PC-9 (cell line): Measurements from ENCODE around the gene PTPN23. TPM values are rescaled to one million over a fixed set of nuclear protein-coding genes. Genes with fewer than 3 reads are reported as not detected.

ENCODE experiments used
- BruUV-seq: library from RNA; stranded (reverse); fragments of 400-500 nt; replicated peaks from 2 replicates; lab custom pipeline; 2021; lab: Mats Ljungman, UMichigan
- CTCF ChIA-PET: fragments of 300-600 bp; sonication (Branson Sonifier 250); formaldehyde crosslinking; loops from one replicate; lab custom pipeline; 2022; ENCODE audit warnings: antibody characterized with exemption; lab: Charles Lee
- POLR2A ChIA-PET: fragments of 300-600 bp; sonication (Branson Sonifier 250); formaldehyde crosslinking; loops from one replicate; lab custom pipeline; 2022; ENCODE audit warnings: antibody characterized with exemption; ENCODE audit not compliant: unreplicated experiment; lab: Charles Lee
- DNase-seq, 2 experiments: peaks; one replicate each; pipeline versions ENCODE4 v3.0.0 to v3.0.0-alpha.2; 2015 to 2022; ENCODE audit warnings: mixed read lengths in 1 of 2
- H2AFZ ChIP-seq: fragments of 200-600 bp; sonication (generic); 2 replicates; pipeline ENCODE4 v1.8.1; 2017; ENCODE audit warnings: antibody characterized with exemption
- H3F3A ChIP-seq: fragments of 200-600 bp; sonication (generic); 2 replicates; pipeline ENCODE4 v1.8.1; 2017; ENCODE audit warnings: antibody characterized with exemption, mild to moderate bottlenecking, low read depth; ENCODE audit not compliant: insufficient read depth
- H3K27ac ChIP-seq: fragments of 200-600 bp; sonication (generic); 2 replicates; pipeline ENCODE4 v1.6.1; 2016; ENCODE audit warnings: mixed run types
- H3K27me3 ChIP-seq: fragments of 200-600 bp; sonication (generic); 2 replicates; pipeline ENCODE4 v1.6.1; 2016; ENCODE audit warnings: low read depth, mixed run types; ENCODE audit not compliant: insufficient read depth
- H3K36me3 ChIP-seq: fragments of 200-600 bp; sonication (generic); 2 replicates; pipeline ENCODE4 v1.6.1; 2016; ENCODE audit warnings: low read depth, mixed run types
- H3K4me1 ChIP-seq: fragments of 200-600 bp; sonication (generic); replicated peaks from 2 replicates; pipeline ENCODE4 v1.6.1; 2016; ENCODE audit warnings: mixed run types; ENCODE audit not compliant: insufficient read depth
- H3K4me2 ChIP-seq: fragments of 200-600 bp; sonication (generic); 2 replicates; pipeline ENCODE4 v1.6.1; 2017; ENCODE audit warnings: mixed run types
- H3K4me3 ChIP-seq: fragments of 200-600 bp; sonication (generic); 2 replicates; pipeline ENCODE4 v1.6.1; 2016; ENCODE audit warnings: mixed run types
- H3K79me2 ChIP-seq: fragments of 200-600 bp; sonication (generic); 2 replicates; pipeline ENCODE4 v1.6.1; 2017; ENCODE audit warnings: low read depth, mixed run types
- H3K9me2 ChIP-seq: fragments of 200-600 bp; sonication (generic); 2 replicates; pipeline ENCODE4 v1.8.1; 2017; ENCODE audit warnings: mild to moderate bottlenecking; ENCODE audit not compliant: insufficient read depth
- H3K9me3 ChIP-seq: fragments of 200-600 bp; sonication (generic); 2 replicates; pipeline ENCODE4 v1.8.1; 2016; ENCODE audit warnings: low read depth; ENCODE audit not compliant: insufficient read depth
- H4K20me1 ChIP-seq: fragments of 200-600 bp; sonication (generic); 2 replicates; pipeline ENCODE4 v1.8.1; 2017; ENCODE audit not compliant: insufficient read depth
- CTCF ChIP-seq: fragments of 200-600 bp; sonication (generic); conservative IDR thresholded peaks from 2 replicates; pipeline ENCODE4 v1.6.1; 2017; ENCODE audit warnings: mixed run types, antibody characterized with exemption, mild to moderate bottlenecking, moderate library complexity
- EZH2 ChIP-seq: fragments of 200-600 bp; sonication (generic); IDR thresholded peaks from 2 replicates; pipeline ENCODE4 v1.8.0; 2017; ENCODE audit warnings: antibody characterized with exemption, low read depth
- intact Hi-C: fragments of 100-400 bp; cut with micrococcal nuclease; formaldehyde crosslinking; loops from one replicate; pipeline ENCODE4 v1.10.0; 2022; ENCODE audit not compliant: unreplicated experiment
- total RNA-seq: library from RNA; stranded (reverse); gene quantifications from 2 replicates; pipeline ENCODE4 v1.2.3, GENCODE V29; 2021

The PTPN23 gene
- total RNA-seq, 1 experiment from 2014 or later, result 38.9 TPM

DNA sequence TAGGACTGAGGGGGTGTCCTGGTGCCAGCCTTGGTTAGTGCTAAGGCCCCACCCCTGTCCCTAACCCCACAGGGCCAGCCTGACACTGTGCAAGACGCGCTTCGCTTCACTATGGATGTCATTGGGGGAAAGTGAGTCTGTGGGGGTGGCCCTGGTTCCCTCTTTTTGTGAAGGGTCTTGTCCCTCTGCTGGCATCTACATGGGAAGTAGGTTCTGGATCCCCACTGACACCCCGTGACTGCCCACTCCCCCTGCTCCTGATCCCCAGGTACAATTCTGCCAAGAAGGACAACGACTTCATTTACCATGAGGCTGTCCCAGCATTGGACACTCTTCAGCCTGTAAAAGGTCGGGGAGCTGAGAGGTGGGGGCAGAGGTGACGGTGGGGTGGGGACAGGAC lies 26.4 kb downstream of the PTPN23 start:
- no peak overlapping the region for H3K4me2 ChIP-seq
- no peak overlapping the region for H3K27ac ChIP-seq
- peaks cover 7% of the 10 kb centered on the region; the same call in 1 of the 2 replicates for H4K20me1 ChIP-seq
- CTCF ChIA-PET, result no interaction called here
- TF ChIP-seq EZH2 (no peak), CTCF (no peak)
- no peaks in the 10 kb centered on the region for H3K27me3 ChIP-seq
- H3K4me1 ChIP-seq, result no peaks in the 10 kb centered on the region
- H3K79me2 ChIP-seq, result no peaks in the 10 kb centered on the region
- H3F3A ChIP-seq, result no peaks in the 10 kb centered on the region; the same call in 1 of the 2 replicates
- no peaks in the 10 kb centered on the region for H3K9me2 ChIP-seq
- POLR2A ChIA-PET, result interaction anchor here (0.6 kb wide), 1 partner anchor 15 kb away, joined by 4 read pairs; no protein-coding TSS in a partner anchor
- H3K4me3 ChIP-seq, result no peak overlapping the region
- DNase-seq, result no peak
- BruUV-seq, result no TSS peak
- H2AFZ ChIP-seq, result no peak overlapping the region
- no peaks in the 10 kb centered on the region for H3K9me3 ChIP-seq
- intact Hi-C loops, result no loop called here
- no peaks in the 10 kb centered on the region for H3K36me3 ChIP-seq

DNA sequence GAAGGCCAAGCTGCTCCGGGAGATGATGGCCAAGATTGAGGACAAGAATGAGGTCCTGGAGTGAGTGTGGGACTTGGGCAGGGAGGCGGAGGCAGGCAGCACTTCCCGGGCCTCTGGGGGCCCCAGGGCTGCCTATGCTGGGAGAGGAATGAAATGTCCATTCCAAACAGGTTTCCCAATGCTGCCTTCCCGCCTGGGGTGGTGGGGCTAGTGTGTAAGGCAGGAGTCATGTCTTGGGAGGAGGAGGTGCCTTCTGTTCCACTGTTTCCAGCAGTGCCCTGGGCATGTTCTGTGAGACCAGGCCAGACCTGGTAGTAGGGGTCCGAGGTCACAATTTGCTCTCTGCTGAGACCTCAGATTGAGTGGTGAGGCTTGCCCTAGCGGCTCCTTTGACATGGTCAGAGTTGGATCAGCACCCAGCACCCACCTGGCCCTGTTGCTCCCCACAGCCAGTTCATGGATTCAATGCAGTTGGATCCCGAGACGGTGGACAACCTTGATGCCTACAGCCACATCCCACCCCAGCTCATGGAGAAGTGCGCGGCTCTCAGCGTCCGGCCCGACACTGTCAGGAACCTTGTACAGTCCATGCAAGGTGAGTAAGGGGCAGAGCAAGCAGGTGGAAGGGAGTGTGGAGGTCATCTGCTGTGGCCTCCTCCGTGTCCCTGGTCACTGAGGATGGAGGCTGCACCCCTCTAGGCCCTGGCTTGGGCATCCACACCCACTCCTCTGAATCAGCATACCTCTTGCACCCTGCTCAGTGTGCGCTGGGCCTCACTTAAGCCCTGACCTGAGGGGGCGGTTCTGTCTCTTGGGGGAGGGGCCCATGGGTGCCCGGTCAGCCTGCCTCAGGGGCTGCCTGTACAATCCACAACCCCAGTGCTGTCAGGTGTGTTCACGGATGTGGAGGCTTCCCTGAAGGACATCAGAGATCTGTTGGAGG lies 27.3 kb downstream of the PTPN23 start:
- H3K27me3 ChIP-seq, result no peaks in the 10 kb centered on the region
- no peak overlapping the region for H3K4me2 ChIP-seq
- intact Hi-C loops, result no loop called here
- CTCF ChIA-PET, result no interaction called here
- H3K4me3 ChIP-seq, result no peak overlapping the region
- H4K20me1 ChIP-seq, result peaks cover 7% of the 10 kb centered on the region; the same call in 1 of the 2 replicates
- H3K79me2 ChIP-seq, result no peaks in the 10 kb centered on the region
- no TSS peak for BruUV-seq
- H3K9me3 ChIP-seq, result no peaks in the 10 kb centered on the region
- H3F3A ChIP-seq, result peaks cover 2% of the 10 kb centered on the region; the same call in 1 of the 2 replicates
- TF ChIP-seq EZH2, result no peak
- no peak for TF ChIP-seq CTCF
- no peaks in the 10 kb centered on the region for H3K4me1 ChIP-seq
- no peak overlapping the region for H3K27ac ChIP-seq
- H2AFZ ChIP-seq, result no peak overlapping the region
- no peaks in the 10 kb centered on the region for H3K36me3 ChIP-seq
- POLR2A ChIA-PET, result no interaction called here
- DNase-seq, result no peak
- no peaks in the 10 kb centered on the region for H3K9me2 ChIP-seq

DNA sequence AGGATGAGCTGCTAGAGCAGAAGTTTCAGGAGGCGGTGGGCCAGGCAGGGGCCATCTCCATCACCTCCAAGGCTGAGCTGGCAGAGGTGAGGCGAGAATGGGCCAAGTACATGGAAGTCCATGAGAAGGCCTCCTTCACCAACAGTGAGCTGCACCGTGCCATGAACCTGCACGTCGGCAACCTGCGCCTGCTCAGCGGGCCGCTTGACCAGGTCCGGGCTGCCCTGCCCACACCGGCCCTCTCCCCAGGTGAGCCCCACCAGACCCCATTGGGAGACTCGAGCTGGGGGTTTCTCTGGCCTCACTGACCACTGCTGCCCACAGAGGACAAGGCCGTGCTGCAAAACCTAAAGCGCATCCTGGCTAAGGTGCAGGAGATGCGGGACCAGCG lies 28.0 kb downstream of the PTPN23 start:
- BruUV-seq, result no TSS peak
- TF ChIP-seq CTCF (no peak), EZH2 (no peak)

More for the DNA sequence above, 28.0 kb downstream of the PTPN23 start:
- Histone ChIP-seq H3K4me1 (no peaks in the 10 kb centered on the region), H2AFZ (no peak overlapping the region), H3K27me3 (no peaks in the 10 kb centered on the region), H3K4me2 (no peak overlapping the region), H4K20me1 (0 out of 2 replicates have a peak, but pooled peaks cover 1% of the 10 kb centered on the region), H3K4me3 (no peak overlapping the region), H3K36me3 (no peaks in the 10 kb centered on the region), H3K79me2 (no peaks in the 10 kb centered on the region), H3F3A (peaks cover 4% of the 10 kb centered on the region; the same call in 1 of the 2 replicates), H3K9me2 (no peaks in the 10 kb centered on the region), H3K27ac (no peak overlapping the region), H3K9me3 (no peaks in the 10 kb centered on the region)
- ChIA-PET CTCF (no interaction called here), POLR2A (no interaction called here)
- intact Hi-C loops, result no loop called here
- no peak for DNase-seq
